Liver (tissue), 9 donors: ENCODE data around the gene RUNX1. TPM values are rescaled to one million over a fixed set of nuclear protein-coding genes. Genes with fewer than 3 reads are reported as not detected.

ENCODE experiments used
- DNase-seq: peaks from one replicate; pipeline ENCODE4 v3.0.0-alpha.2; 2017; ENCODE audit warnings: low spot score
- H3K27ac ChIP-seq, 2 donors: one replicate each; pipeline ENCODE4 v1.7.0; 2013; ENCODE audit warnings: inconsistent platforms in 2 of 2, low read length in 2 of 2, control low read depth in 1 of 2, low read depth in 1 of 2, mild to moderate bottlenecking in 1 of 2
- H3K27me3 ChIP-seq, 4 donors: one replicate each; pipeline versions ENCODE4 v1.6.1 to v1.7.0; 2013; ENCODE audit warnings: low read length in 3 of 4, inconsistent platforms in 1 of 4, mild to moderate bottlenecking in 1 of 4, moderate library complexity in 1 of 4; ENCODE audit not compliant: control insufficient read depth in 4 of 4, insufficient read depth in 4 of 4
- H3K36me3 ChIP-seq, 4 donors: one replicate each; pipeline versions ENCODE4 v1.6.1 to v1.7.0; 2013; ENCODE audit warnings: low read length in 3 of 4, mild to moderate bottlenecking in 3 of 4, low read depth in 1 of 4, moderate library complexity in 1 of 4; ENCODE audit not compliant: control insufficient read depth in 4 of 4, insufficient read depth in 3 of 4
- H3K4me1 ChIP-seq, 4 donors: one replicate each; pipeline versions ENCODE4 v1.6.1 to v1.7.0; 2013; ENCODE audit warnings: low read length in 3 of 4, mild to moderate bottlenecking in 3 of 4, moderate library complexity in 1 of 4; ENCODE audit not compliant: control insufficient read depth in 4 of 4, insufficient read depth in 4 of 4
- H3K4me3 ChIP-seq, 3 donors: one replicate each; pipeline versions ENCODE4 v1.6.1 to v1.7.0; 2013; ENCODE audit warnings: low read length in 3 of 3, control low read depth in 1 of 3, low read depth in 1 of 3, mild to moderate bottlenecking in 1 of 3
- H3K9ac ChIP-seq, 2 donors: one replicate each; pipeline ENCODE4 v1.7.0; 2013; ENCODE audit warnings: low read length in 2 of 2, mild to moderate bottlenecking in 2 of 2, moderate library complexity in 2 of 2, control low read depth in 1 of 2, low read depth in 1 of 2
- H3K9me3 ChIP-seq, 4 donors: one replicate each; pipeline versions ENCODE4 v1.6.1 to v1.7.0; 2013; ENCODE audit warnings: low read length in 3 of 4; ENCODE audit not compliant: control insufficient read depth in 4 of 4
- ATF3 ChIP-seq: IDR thresholded peaks from 2 replicates; pipeline ENCODE4 v1.6.1; 2016; ENCODE audit warnings: antibody characterized with exemption
- CTCF ChIP-seq: fragments of 150-350 bp; IDR thresholded peaks from 2 replicates; pipeline ENCODE4 v1.5.1; 2017; ENCODE audit warnings: improper control_type of control experiment, low read depth, low read length; ENCODE audit not compliant: missing input control
- EGR1 ChIP-seq, 2 donors: IDR thresholded peaks; 2 replicates each; pipeline ENCODE4 v1.6.1; 2016 to 2018; ENCODE audit warnings: antibody characterized with exemption in 2 of 2, low read depth in 2 of 2
- FOXA1 ChIP-seq: IDR thresholded peaks from 2 replicates; pipeline ENCODE4 v1.6.1; 2016; ENCODE audit warnings: antibody characterized with exemption
- FOXA2 ChIP-seq: IDR thresholded peaks from 2 replicates; pipeline ENCODE4 v1.6.1; 2016; ENCODE audit warnings: antibody characterized with exemption
- GABPA ChIP-seq, 2 donors: IDR thresholded peaks in 1 of 2; conservative IDR thresholded peaks in 1 of 2; 2 replicates each; pipeline ENCODE4 v1.6.1; 2016; ENCODE audit warnings: antibody characterized with exemption in 2 of 2, mild to moderate bottlenecking in 1 of 2, moderate library complexity in 1 of 2
- HNF4A ChIP-seq, 2 donors: conservative IDR thresholded peaks; 2 replicates each; pipeline ENCODE4 v1.6.1; 2016; ENCODE audit warnings: antibody characterized with exemption in 2 of 2, mild to moderate bottlenecking in 2 of 2
- HNF4G ChIP-seq: IDR thresholded peaks from 2 replicates; pipeline ENCODE4 v1.6.1; 2016; ENCODE audit warnings: antibody characterized with exemption
- JUND ChIP-seq, 2 donors: IDR thresholded peaks; 2 replicates each; pipeline ENCODE4 v1.6.1; 2016; ENCODE audit warnings: antibody characterized with exemption in 2 of 2
- MAX ChIP-seq: IDR thresholded peaks from 2 replicates; pipeline ENCODE4 v1.6.1; 2016; ENCODE audit warnings: antibody characterized with exemption
- NR2F2 ChIP-seq: IDR thresholded peaks from 2 replicates; pipeline ENCODE4 v1.6.1; 2016; ENCODE audit warnings: antibody characterized with exemption
- RAD21 ChIP-seq, 2 donors: IDR thresholded peaks; 2 replicates each; pipeline ENCODE4 v1.6.1; 2016; ENCODE audit warnings: antibody characterized with exemption in 2 of 2, mild to moderate bottlenecking in 2 of 2
- REST ChIP-seq: IDR thresholded peaks from 2 replicates; pipeline ENCODE4 v1.6.1; 2016; ENCODE audit warnings: antibody characterized with exemption, mild to moderate bottlenecking
- RXRA ChIP-seq, 2 donors: IDR thresholded peaks; 2 replicates each; pipeline ENCODE4 v1.6.1; 2017 to 2018; ENCODE audit warnings: antibody characterized with exemption in 2 of 2, mild to moderate bottlenecking in 1 of 2
- SP1 ChIP-seq: IDR thresholded peaks from 2 replicates; pipeline ENCODE4 v1.6.1; 2018; ENCODE audit warnings: antibody characterized with exemption, mild to moderate bottlenecking
- TAF1 ChIP-seq: conservative IDR thresholded peaks from 2 replicates; pipeline ENCODE4 v1.6.1; 2016; ENCODE audit warnings: antibody characterized with exemption, mild to moderate bottlenecking
- YY1 ChIP-seq: IDR thresholded peaks from 2 replicates; pipeline ENCODE4 v1.6.1; 2016; ENCODE audit warnings: antibody characterized with exemption, mild to moderate bottlenecking
- WGBS: extraction: QIAGEN DNeasy Blood & Tissue Kit; methylation state at CpG from one replicate; pipeline ENCODE4 v1.1.7; 2013; 5-methylcytosine and 5-hydroxymethylcytosine counted together
- polyA plus RNA-seq, 2 donors: library from polyadenylated mRNA; stranded (reverse) in 1 of 2; unstranded in 1 of 2; fragments of 200-250 nt in 1 of 2; fragments of >200 nt in 1 of 2; fragmentation: Nextera tagmentation in 1 of 2; extraction: Ambion mirVana in 1 of 2; gene quantifications; one replicate each; pipeline versions ENCODE4 v1.2.1 to v1.2.3, GENCODE V29; 2013 to 2015
- total RNA-seq, 2 donors: library from RNA; depleted of rRNA; stranded (reverse); fragments of >200 nt; gene quantifications; one replicate each; pipeline ENCODE4 v1.2.3, GENCODE V29; 2014
- donor health status: healthy.
- donor health status: healthy.
- donor health status: healthy.
- donor health status: healthy.
- donor health status: healthy.

The RUNX1 gene
- total and polyA plus RNA-seq, 4 donors: 0.98 to 7.2 (median 3.1) TPM

- no peak overlapping the region for H3K27ac ChIP-seq
- H3K4me3 ChIP-seq: no peak overlapping the region
- DNase-seq: no peak
- H3K4me1 ChIP-seq: peaks cover 4 to 15% (median 5%) of the 10 kb centered on the region in 4 donors
- H3K9me3 ChIP-seq: no peaks in the 10 kb centered on the region
- no peaks in the 10 kb centered on the region for H3K36me3 ChIP-seq
- no peaks in the 10 kb centered on the region for H3K27me3 ChIP-seq
- WGBS: 94% methylated on average over 7 of the region's 7 CpGs
- H3K9ac ChIP-seq: no peak overlapping the region
- TF ChIP-seq REST (no peak), ATF3 (no peak), HNF4G (no peak), MAX (no peak), RXRA (IDR thresholded peaks at IDR 0.05) (no peak), CTCF (no peak), GABPA (IDR thresholded peaks at IDR 0.05 in 1 of 2, conservative IDR thresholded peaks at IDR 0.05 in 1 of 2) (no peak), JUND (IDR thresholded peaks at IDR 0.05) (no peak), HNF4A (conservative IDR thresholded peaks at IDR 0.05) (no peak), TAF1 (no peak), NR2F2 (no peak), EGR1 (IDR thresholded peaks at IDR 0.05; ENCODE audit: low read depth in 2 of 2) (no peak), FOXA1 (no peak), SP1 (no peak), FOXA2 (no peak)
These were observed 227.4 kb downstream of the RUNX1 start for GRCh38 chr21:34821717-34822116.

- H3K27ac ChIP-seq: no peak overlapping the region
- no peaks in the 10 kb centered on the region for H3K9me3 ChIP-seq
- DNase-seq: no peak
- 87% methylated on average over 9 of the region's 9 CpGs for WGBS
- H3K36me3 ChIP-seq: no peaks in the 10 kb centered on the region
- TF ChIP-seq RAD21 (IDR thresholded peaks at IDR 0.05): no peak
- TF ChIP-seq YY1: no peak
- no peak overlapping the region for H3K4me3 ChIP-seq
- no peak overlapping the region for H3K9ac ChIP-seq
- H3K4me1 ChIP-seq: peaks cover 4 to 15% (median 5%) of the 10 kb centered on the region in 4 donors
- no peaks in the 10 kb centered on the region for H3K27me3 ChIP-seq
These were observed 229.1 kb downstream of the RUNX1 start for GRCh38 chr21:34820051-34820450.
